GM19035 (cell line): ENCODE results near the gene RPS6KC1.
A peak's percentile ranks its signal among the peaks of the same experiment; 100 is the strongest.
"Not testable (repeated sequence)": the region's sequence is repeated elsewhere in the genome, so short reads cannot be mapped to it uniquely, and the experiment has no call there.

Source experiments
- ATAC-seq: cut with Tn5 transposase; IDR thresholded peaks from one replicate; pipeline ENCODE4 v1.9.1; 2021; ENCODE audit not compliant: unreplicated experiment

RPS6KC1 gene, protein sequence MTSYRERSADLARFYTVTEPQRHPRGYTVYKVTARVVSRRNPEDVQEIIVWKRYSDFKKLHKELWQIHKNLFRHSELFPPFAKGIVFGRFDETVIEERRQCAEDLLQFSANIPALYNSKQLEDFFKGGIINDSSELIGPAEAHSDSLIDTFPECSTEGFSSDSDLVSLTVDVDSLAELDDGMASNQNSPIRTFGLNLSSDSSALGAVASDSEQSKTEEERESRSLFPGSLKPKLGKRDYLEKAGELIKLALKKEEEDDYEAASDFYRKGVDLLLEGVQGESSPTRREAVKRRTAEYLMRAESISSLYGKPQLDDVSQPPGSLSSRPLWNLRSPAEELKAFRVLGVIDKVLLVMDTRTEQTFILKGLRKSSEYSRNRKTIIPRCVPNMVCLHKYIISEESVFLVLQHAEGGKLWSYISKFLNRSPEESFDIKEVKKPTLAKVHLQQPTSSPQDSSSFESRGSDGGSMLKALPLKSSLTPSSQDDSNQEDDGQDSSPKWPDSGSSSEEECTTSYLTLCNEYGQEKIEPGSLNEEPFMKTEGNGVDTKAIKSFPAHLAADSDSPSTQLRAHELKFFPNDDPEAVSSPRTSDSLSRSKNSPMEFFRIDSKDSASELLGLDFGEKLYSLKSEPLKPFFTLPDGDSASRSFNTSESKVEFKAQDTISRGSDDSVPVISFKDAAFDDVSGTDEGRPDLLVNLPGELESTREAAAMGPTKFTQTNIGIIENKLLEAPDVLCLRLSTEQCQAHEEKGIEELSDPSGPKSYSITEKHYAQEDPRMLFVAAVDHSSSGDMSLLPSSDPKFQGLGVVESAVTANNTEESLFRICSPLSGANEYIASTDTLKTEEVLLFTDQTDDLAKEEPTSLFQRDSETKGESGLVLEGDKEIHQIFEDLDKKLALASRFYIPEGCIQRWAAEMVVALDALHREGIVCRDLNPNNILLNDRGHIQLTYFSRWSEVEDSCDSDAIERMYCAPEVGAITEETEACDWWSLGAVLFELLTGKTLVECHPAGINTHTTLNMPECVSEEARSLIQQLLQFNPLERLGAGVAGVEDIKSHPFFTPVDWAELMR

DNA sequence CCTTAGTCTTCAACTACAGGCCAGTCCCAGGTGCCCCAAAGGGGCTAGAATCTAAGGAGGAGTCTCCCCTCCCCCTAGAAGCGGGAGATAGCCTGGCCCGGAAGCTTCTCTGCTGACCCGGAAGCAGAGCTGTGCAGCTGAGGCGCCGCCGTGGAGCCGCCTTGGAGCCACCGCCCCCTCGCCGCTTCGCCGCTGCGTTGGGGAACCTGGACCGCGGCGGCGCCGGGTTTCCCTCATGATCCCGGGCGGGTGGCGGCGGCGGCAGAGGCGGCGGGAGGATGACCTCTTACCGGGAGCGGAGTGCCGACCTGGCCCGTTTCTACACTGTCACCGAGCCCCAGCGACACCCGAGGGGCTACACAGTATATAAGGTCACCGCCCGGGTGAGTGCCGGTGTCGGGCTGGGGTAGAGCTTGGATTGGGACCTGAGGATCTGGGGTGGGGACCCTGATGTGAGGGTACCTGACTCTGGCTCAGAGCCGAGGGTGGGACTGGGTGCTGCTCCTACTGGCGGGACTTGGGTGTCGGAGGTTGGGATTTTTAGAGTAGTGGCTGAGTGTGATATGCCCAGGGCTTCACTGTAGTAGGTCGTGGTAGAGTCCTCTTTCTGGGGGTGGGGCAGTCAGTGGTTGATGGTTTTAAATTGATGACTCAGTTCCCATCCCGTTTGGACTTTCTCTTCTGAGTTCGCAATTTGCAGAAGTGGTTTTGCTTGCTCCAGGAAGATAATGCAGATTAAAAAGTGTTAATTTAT lies at the start of gene RPS6KC1:
Gene RPS6KC1, plus strand, starts transcription at position 115 of the 754 bp plus-strand sequence. Its CDS starts 164 bp downstream, at position 279.
- peak; percentile 97 for ATAC-seq

DNA sequence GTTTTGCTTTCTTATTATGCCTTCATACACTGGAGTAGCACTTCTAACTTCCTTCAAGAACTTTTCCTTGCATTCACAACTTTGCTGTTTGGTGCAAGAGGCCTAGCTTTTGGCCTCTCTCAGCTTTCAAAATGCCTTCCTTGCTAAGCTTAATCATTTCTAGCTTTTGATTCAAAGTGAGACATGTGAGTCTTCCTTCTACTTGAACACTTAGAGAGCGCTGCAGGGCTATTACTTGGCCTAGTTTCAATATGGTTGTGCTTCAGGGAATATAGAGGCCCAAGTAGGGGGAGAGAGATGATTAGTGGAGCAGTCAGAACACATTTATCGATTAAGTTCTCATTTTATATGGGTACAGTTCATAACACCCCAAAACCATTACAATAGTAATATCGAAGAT lies 47.8 kb upstream of the RPS6KC1 start:
- no peak for ATAC-seq

DNA sequence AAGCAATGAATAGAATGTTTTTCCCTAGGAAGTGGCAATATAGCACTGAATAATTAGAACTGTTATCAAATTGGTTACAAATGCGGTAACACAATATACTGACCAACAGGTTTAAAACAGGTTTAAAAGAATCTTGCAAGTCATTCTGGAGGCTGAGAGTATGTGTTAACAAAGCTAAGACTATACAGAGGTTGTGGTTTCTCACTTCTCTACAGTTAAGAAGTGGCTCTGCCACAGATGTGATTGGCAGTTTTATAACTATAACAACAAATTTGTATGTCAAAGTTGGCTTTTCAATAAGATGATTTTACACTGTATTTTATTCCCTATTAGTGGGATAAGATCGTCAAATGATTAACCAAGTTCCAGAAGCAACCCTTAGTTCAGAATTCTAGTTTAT lies 42.5 kb upstream of the RPS6KC1 start:
- ATAC-seq = peak; percentile 80

DNA sequence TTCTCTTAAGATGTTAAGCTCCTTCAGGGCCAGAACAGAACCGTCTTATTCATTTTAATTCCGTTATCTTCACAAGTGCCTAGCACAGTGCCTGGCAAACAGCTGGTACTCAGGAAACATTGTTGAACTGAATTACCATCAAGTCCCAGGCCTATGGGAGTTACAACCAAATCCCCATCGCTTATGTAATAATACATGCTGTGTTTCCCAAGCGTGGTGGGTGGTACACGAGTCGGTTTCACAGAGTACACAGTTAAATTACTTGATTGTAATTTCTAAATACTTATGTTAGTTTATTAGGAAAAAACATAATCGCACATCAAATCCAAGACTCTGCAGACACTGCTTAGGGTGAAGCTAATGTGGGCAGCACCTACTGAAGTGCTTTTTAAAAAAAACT lies 36.4 kb upstream of the RPS6KC1 start:
- no peak for ATAC-seq

DNA sequence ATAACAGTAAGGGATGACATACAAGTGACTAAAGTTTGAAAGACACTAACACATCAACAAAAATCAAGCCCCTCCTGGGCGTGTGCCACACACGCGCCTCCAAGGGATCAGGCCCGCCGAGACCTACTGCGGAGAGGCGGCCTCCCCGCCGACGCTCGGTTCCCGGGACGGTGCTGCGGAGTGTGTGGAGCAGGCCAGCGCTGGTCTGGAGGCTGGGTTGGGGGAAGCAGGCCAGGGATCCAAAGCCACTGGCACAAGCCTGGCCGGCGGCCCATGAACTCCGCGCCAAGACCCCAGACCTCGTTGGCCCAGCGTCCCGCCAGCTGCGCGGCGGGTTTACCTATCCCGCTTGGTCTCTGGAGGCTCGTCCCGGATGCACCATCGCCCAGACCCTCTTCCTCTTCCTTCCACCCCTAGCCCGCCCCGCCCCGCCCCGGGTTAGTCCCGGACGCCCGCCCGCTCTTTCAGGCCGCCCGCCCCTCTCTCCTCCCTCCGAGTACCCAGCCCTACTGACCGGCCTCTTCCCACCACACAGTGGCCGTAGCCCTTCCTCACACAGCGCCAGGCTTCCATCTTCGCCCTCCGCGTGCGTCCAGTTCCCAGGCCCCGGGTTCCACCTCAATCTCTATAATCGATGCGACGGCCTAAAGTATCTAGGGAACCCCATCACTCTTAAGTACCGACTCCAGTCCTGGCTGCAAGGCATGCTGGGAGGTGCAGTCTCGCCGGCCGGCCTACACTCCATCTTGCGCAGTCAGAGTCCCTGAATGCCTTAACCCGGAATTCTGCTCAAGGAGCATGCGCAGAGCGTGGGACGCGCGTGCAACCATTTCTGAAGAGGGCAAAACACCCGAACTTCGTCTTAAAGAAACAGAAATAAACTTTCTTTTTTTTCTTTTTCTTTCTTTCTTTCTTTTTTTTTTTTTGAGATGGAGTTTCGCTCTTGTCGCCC lies 35.7 kb upstream of the RPS6KC1 start, which contains the start of gene ANGEL2:
Gene ANGEL2, minus strand, starts transcription at position 769 of the 952 bp plus-strand sequence. Its CDS starts 196 bp downstream, at position 573.
- ATAC-seq = peak; percentile 96

DNA sequence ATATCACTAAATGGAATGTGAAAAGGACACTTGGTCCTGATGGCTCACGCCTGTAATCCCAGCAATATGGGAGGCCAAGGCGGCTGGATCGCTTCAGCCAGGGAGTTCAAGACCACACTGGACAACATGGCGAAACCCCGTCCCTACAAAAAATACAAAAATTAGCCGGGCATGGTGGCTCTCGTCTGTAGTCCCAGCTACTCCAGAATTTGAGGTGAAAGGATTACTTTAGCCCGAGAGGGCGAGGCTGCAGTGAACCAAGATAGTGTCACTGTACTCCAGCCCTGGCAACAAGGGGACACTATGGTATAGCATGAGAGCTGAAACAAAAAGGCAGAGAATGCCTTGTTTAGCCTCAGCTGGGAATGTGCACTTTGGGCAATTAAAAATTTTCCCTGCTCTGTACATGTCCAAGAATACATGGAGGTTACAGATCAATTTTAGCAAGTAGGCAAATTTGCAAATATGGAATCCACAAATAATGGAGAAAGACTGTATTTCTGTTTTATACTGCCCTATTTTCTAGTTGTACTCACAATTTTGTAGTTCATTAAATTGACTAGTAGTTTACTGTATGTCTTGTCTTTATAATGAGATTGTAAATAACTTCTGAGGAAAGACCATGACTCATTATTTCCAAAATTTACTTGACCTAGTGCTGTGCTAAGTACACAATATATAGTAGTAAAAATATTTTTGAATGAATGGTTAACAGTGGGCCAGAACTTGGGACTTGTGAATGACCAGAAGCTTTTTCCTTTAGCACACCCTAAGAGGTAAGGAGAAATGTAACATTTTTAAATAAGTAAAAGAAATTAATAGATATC lies 33.4 kb upstream of the RPS6KC1 start:
- ATAC-seq = no peak

DNA sequence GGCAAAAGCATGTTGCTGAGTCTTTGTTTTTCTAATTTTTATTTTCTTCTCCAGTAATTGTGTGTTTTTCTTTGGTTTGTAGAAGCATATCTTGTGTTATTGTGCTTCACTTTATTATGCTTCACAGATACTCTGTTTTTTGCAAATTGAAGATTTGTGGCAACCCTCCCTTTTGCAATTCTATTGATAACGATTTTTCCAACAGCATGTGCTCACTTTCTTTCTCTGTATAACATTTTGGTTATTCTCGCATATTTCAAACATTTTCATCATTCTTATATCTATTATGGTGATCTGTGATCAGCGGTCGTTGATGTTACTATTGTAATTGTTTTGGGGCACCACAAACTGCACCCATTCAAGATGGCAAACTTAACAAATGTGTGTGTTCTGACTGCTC lies 31.6 kb upstream of the RPS6KC1 start:
- ATAC-seq = no peak

DNA sequence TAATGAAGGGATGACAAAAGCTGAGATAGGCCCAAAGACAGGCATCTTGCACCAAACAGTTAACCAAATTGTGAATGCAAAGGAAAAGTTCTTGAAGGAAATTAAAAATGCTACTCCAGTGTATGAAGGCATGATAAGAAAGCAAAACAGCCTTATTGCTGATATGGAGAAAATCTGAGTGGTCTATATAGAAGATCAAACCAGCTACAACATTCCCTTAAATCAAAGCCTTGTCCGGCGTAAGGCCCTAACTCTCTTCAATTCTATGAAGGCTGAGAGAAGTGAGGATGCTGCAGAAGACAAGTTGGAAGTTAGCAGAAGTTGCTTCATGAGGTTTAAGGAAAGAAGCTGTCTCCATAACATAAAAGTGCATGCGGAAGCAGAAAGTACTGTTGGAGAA lies 31.0 kb upstream of the RPS6KC1 start:
- ATAC-seq = no peak

DNA sequence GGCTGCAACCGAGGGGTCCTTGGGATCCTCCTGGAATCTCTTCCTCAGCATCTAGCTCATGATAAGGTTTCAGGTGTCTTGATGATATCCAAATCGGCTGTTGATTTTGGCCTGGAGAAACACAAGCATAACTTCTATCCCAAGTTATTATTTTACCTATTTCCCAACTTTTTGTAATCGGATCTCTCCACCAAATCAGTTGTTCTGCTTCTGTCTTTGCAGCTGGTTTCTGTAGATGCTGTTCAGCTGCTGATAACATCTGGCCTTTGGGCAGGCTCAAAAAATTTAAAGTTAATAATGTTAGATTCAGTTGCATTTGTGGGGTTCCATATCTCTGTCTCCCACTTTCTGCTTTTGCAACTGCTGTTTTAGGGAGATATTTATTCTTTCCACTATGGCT lies 24.0 kb upstream of the RPS6KC1 start:
- not testable (repeated sequence) for ATAC-seq

DNA sequence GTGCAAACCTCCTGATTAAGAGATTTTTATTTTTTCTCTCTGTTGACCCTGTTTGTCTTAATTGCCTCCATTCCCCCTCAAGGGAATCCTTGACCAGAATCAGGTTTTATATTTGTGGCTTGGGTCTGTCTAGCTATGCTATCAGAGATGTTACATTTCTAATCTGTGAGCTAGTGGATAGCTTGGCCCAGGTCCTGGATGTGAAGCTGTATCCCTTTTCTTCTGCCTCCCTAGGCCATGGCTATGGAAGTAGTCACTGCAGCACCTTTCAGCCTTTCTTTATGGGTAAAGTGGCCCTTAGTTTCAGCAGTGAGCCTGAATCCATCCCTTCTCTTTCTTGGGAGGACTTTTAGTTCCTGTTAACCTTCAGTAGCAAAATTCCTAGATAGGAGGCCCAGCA lies 18.4 kb upstream of the RPS6KC1 start:
- ATAC-seq = no peak

DNA sequence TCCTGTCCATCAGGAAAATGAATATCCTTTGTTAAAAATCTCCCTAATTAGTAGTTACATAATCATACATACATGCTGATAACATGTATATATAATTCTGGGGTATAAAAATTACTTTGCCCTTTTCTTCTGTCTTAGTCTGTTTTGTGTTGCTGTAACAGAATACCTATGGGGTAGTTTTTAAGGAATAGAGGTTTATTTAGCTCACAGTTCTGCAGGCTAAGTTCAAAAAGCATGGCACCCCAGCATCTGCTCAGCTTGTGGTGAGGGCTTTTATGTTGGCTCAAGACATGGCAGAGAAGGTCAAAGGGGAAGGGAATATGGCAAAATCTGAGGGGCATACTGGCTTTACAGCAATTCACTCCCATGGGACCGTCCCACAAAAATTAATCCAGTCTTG lies 16.3 kb upstream of the RPS6KC1 start:
- no peak for ATAC-seq

DNA sequence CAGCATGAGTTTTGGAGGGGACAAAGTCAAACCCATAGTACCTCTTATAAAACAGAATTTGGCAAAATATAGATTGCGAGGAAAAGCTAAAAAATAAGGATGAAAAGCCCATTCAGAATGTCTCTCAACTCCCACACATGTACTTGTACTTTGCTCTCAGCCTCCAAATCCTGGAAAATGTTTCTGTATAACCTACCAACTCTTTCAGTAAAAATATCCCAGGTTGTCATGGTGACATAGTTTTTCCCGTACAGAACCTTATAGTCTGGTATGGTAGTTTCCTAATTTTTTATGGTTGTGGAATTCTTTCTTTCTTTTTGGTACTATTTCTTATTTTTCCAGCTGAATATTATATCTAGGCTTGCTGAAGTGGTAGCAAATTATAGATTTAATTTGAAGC lies 15.5 kb upstream of the RPS6KC1 start:
- ATAC-seq = no peak

DNA sequence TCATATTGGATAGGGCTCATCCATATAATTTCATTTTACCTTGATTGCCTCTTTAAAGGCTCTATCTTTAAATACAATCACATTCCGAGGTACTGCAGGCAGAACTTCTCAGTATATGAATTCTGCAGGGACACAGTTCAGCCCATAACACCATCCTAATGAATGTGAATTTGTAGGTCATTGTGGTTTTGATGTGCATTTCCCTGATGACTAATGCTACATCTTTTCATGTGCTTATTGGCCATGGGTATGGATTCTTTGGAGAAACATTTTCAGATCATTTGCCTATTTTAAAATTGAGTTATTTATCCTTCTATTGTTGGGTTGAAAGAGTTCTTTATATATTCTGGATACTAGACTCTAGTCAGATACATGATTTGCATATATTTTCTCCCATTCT lies 9.6 kb upstream of the RPS6KC1 start:
- ATAC-seq = no peak

DNA sequence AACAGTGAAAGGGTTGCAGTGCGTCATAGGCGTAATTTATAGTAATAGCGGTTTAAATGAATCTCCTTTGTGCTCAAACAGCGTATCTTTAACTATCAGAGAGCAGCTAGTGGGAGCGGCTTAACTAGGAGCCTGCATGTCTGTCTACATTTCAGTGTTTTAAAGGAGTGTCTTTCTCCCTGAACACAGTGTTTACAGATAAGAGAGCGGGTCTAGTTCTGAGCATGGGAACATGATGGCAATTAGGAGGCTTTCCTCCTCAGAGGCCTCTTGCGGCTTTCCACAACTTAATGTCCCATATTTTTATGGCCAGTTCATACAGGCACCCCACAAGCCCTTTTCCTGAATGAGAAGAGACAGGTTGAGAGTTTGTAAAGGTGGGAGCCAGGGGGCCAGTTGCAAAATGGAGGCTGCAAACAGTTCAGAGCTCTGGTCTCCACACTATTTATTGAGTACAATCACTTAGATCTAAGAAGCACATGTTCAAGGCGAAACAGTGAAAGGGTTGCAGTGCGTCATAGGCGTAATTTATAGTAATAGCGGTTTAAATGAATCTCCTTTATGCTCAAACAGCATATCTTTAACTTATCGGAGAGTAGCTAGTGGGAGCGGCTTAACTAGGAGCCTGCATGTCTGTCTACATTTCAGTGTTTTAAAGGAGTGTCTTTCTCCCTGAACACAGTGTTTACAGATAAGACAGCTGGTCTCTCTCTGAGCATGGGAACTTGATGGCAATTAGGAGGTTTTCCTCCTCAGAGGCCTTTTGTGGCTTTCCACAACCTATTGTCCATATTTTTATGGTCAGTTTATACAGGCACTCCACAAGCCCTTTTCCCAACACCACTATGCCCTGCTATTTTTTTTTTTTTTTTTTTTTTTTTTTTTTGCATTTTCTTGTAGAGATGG lies 5.5 kb upstream of the RPS6KC1 start:
- not testable (repeated sequence) for ATAC-seq

DNA sequence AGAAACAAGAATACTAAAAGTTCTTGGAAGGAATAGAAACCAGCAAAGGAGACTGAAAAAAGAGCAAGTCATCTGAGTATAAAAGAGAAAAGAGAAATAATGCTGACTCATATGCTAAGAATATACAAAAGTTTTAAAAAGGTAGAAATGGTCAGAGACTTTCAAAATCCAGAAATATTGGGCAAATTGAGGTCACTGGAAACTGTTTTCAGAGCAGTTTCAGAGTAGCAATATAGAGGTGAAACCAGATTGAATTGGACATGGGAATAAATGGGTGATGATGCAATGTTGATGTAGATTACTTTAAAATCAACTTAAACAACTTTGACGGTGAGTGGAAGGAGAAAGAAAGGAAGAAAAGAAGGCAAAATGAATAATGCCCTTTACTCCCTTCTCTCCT lies 1.8 kb upstream of the RPS6KC1 start:
- no peak for ATAC-seq

DNA sequence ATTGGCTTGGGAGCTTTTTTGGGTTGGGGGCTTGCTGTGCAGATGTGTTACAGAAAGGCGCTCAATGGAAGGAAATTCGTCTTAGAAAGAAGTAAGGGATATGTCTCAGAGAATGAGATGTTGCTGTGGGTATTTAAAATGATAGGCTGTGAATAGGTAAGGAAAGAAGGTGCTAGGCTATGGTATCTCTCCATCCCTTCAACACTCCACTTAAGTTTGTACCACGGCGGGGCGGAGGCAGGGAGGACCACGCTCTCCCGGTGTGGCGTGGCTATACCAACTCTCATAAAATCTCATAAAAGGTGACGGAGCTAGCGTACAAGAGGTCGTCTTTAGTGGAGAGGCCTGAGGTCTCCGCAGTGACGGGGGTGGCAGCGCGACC lies 305 bp upstream of the RPS6KC1 start:
- ATAC-seq = peak; percentile 30

DNA sequence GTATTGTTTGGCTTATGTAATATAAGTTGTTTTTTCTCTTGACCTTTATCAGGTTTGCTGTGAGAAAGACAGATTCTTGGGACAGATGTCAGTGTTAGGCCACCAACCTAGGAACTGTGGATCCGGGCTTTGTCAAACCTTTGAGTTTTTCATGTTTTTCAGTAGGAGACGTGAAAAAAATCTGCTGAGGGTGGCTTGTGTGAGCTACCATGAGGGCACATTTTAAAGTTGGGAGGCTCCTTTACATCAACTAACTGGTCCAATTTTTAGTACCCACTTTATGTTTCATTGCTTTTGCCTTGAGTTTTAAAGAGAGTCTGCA lies 801 bp downstream of the RPS6KC1 start:
- ATAC-seq = no peak

DNA sequence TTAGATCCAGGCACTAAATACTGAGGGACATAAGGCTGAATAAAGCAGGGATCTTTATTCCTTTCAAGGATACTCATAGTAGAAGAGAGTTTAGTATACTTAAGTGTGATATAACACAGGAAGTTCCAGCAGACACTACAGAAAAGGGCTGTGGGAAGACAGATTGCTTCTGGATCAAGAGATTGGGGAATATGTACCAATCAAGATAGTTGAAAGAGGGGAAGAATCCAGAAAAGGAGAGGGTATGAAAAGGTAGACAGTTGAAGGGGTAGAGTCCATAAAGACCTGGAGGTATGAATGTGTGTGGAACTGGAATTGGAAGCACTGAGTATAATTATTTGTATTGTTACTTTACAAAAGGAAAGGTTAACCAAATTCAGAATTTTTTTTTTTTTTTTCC lies 2.4 kb downstream of the RPS6KC1 start:
- no peak for ATAC-seq
